AG09319 (cell line): ENCODE results near the gene LOXL4.

ENCODE experiments used
- DNase-seq: peaks from one replicate; pipeline ENCODE4 v3.0.0-alpha.2; 2010; ENCODE audit warnings: low read depth; ENCODE audit errors: extremely low read depth
- CTCF ChIP-seq: IDR thresholded peaks from 2 replicates; pipeline ENCODE4 v1.5.1; 2011; ENCODE audit warnings: low read depth, mild to moderate bottlenecking, inconsistent platforms, low read length, moderate library complexity

Gene LOXL4

GRCh38 chr10:98267894-98268693, at the start of gene LOXL4:
LOXL4 (minus strand) TSS chr10:98268194; CDS start chr10:98263019, 5,175 bp downstream.
- no peak for TF ChIP-seq CTCF
- DNase-seq: no peak

- no peak for TF ChIP-seq CTCF
- no peak for DNase-seq
Observed at GRCh38 chr10:98316661-98317060, 48.7 kb upstream of the LOXL4 start.

GRCh38 chr10:98316170-98316569, 48.2 kb upstream of the LOXL4 start:
- no peak for DNase-seq
- no peak for TF ChIP-seq CTCF

DNA sequence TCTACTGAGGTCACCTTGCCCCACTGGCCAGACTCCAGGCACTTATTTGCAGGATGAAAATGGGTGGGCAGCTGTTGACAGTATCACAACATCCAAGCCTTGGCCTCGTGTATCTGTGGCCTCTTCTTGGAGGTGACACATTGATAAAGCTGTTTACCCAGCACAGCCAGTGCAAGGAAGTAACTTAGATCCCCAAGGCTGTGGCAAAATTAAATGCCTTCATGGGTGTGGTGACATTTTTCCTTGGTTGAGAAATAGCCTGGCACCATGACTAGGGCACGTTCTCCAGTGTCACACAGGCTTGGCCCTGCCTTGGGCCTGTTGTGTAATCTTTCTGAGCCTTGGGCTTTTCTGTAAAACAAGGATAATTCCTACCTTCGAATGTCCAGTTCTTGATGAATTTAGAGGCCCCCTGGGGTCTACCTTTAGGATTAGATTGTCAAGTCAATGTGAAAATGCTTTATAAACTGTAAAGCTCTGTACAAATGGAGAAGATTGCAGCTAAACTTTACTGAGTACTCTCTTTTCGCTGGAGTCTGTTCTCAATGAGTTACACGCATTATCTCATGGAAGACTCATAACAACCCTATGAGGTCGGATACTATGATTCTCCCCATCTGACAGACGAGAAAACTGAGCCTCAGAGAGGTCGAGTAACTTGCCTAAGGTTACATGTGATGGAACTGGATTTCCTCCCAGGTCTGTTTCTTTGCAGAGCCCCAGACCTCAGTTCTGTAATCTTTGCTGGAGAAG, 46.7 kb upstream of the LOXL4 start:
- no peak for TF ChIP-seq CTCF
- no peak for DNase-seq

DNA sequence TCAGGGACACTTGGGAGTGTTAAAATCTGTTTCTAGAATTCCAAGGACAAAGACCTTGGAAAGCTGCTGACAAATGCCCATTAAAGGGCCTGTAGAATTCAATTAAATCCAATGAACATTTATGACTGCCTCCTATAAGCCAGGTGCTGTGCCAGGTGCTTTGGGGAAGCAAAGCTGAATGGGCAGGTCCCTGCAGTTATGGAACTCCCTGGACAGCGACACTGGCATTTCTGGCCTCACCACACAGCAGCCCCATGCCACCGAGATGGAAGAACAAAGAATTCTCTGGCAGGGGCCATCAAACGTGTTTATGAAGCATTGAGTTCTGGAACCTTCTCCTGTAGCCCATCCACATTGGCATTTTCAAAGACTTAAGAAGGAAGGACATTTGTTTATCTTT, 45.6 kb upstream of the LOXL4 start:
- DNase-seq: no peak
- no peak for TF ChIP-seq CTCF

GRCh38 chr10:98312822-98313221, 44.8 kb upstream of the LOXL4 start:
- no peak for TF ChIP-seq CTCF
- DNase-seq: no peak

DNA sequence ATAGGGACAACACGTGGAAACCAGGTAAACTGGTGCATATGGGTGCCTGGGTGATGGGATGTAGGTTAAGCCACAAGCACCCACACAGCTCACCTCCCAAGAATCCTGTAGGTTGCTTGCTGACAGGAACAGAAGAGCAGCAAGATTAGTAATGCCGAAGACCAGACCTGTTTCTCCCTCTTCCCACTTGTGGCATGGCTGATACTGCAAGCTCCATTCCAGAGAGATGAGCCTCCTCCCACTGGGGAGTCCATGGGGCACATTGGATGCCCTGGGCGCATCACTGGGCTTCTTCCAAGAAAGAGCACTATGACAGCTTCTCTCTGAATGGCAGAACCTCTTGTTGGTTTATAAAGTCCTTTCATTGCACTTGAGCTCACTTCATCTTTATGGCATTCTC, 44.4 kb upstream of the LOXL4 start:
- DNase-seq: no peak
- no peak for TF ChIP-seq CTCF
